ENCODE results near the gene GCA.

The GCA gene

GRCh38 chr2:162343824-162344616, at the start of gene GCA:
GCA (plus strand) TSS chr2:162344132; CDS start chr2:162344249, 117 bp downstream.
- DNase-seq (ENCODE audit: low read depth): peak; percentile 54

GRCh38 chr2:162295009-162295408, 48.9 kb upstream of the GCA start:
- DNase-seq (ENCODE audit: low read depth): no peak

GRCh38 chr2:162297925-162298552, 45.9 kb upstream of the GCA start:
- DNase-seq (ENCODE audit: low read depth): peak; percentile 59

- DNase-seq (ENCODE audit: low read depth): no peak
Measured at GRCh38 chr2:162298669-162299335, 45.1 kb upstream of the GCA start.

- DNase-seq (ENCODE audit: low read depth): no peak
Measured at GRCh38 chr2:162300266-162300665, 43.7 kb upstream of the GCA start.

- peak; percentile 32 for DNase-seq (ENCODE audit: low read depth)
Measured at GRCh38 chr2:162301151-162301804, 42.7 kb upstream of the GCA start.

- DNase-seq (ENCODE audit: low read depth): no peak
Measured at GRCh38 chr2:162301877-162302276, 42.1 kb upstream of the GCA start.

- DNase-seq (ENCODE audit: low read depth): no peak
Measured at GRCh38 chr2:162305901-162306300, 38.0 kb upstream of the GCA start.

GRCh38 chr2:162308747-162309503, 35.0 kb upstream of the GCA start:
- no peak for DNase-seq (ENCODE audit: low read depth)

- DNase-seq (ENCODE audit: low read depth): no peak
Measured at GRCh38 chr2:162312853-162313252, 31.1 kb upstream of the GCA start.

GRCh38 chr2:162315938-162316337, 28.0 kb upstream of the GCA start:
- DNase-seq (ENCODE audit: low read depth): no peak

GRCh38 chr2:162316590-162316989, 27.3 kb upstream of the GCA start:
- DNase-seq (ENCODE audit: low read depth): no peak

GRCh38 chr2:162317058-162317742, 26.7 kb upstream of the GCA start:
- no peak for DNase-seq (ENCODE audit: low read depth)

GRCh38 chr2:162317861-162318327, 26.0 kb upstream of the GCA start:
- DNase-seq (ENCODE audit: low read depth): no peak

GRCh38 chr2:162318328-162319180, 25.4 kb upstream of the GCA start, which contains the start of gene IFIH1:
IFIH1 (minus strand) TSS chr2:162318684; CDS start chr2:162318307, 377 bp downstream.
- peak; percentile 73 for DNase-seq (ENCODE audit: low read depth)

- no peak for DNase-seq (ENCODE audit: low read depth)
Measured at GRCh38 chr2:162320864-162321517, 22.9 kb upstream of the GCA start.

- DNase-seq (ENCODE audit: low read depth): no peak
Measured at GRCh38 chr2:162324953-162325352, 19.0 kb upstream of the GCA start.

GRCh38 chr2:162327134-162327769, 16.7 kb upstream of the GCA start:
- DNase-seq (ENCODE audit: low read depth): no peak

- DNase-seq (ENCODE audit: low read depth): no peak
Measured at GRCh38 chr2:162327806-162328205, 16.1 kb upstream of the GCA start.
